Activated CD4-positive, alpha-beta T cell treated with anti-CD3 and anti-CD28 coated beads for 24 hours (primary cell): ENCODE measurements around the gene SMPX.
"Not testable (repeated sequence)": the region's sequence is repeated elsewhere in the genome, so short reads cannot be mapped to it uniquely, and the experiment has no call there.

Experiments
- DNase-seq, 2 donors: peaks; one replicate each; pipeline ENCODE4 v3.0.0-alpha.2; 2020; ENCODE audit warnings: low read depth in 2 of 2

SMPX gene

DNA sequence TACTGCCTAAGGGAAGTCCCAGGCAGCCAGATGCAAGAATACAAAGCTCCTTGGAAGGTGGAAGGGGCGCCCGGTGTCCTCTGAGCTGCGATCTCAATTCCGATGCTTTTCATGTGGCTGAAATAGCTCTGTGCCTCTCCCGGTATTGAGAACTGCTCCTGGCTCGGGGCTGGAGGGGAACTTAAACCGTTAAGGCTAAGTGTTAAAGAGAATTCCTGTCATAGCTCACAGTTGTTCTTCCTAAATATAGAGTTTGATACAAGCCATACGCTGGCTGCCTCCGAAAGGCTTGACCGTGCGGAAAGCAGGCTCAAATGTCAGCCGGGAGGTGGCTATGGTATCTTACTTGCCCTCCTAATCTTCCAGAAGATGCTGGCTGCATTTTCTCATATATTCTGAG lies at the start of gene SMPX:
Gene SMPX (minus strand): TSS at position 157 of the 400 bp plus-strand sequence. CDS start 3,826 bp downstream, outside the sequence.
- no peak for DNase-seq

DNA sequence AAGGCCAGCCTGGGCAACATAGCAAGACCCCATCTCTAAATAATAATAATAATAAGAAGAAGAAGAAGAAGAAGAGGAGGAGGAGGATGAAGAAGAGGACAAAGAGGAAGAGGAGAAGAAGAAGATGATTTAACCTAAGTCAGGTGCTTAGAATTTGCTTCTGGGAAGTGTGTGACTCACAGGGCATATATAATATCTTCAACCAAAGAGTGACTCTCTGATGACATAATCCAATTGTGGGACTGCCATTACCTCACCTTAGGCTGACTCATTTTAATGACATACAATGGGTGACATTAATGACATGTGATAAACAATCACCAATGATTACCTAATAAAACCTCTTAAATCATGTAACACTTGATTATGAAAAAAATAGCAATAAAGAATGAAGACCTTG lies 48.8 kb upstream of the SMPX start:
- DNase-seq: no peak

DNA sequence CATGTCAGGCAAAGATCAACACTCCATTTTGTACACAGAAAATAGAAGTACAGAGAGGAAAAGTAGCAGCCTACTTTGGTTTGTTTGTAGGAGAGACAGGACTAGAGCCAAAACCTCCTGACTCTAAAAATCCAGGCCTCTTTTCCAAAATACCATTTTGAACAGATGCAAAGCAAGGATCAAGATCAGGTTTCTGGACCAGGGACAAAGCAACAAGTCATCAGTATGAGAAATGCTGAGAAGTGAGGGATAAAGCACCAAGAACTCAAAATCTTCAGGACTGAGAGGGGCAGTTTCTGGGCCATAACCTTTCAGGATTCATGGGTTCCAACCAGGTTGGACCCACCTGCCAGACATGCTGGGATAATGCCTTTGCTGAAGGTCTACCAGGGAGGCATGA lies 44.9 kb upstream of the SMPX start:
- no peak for DNase-seq

DNA sequence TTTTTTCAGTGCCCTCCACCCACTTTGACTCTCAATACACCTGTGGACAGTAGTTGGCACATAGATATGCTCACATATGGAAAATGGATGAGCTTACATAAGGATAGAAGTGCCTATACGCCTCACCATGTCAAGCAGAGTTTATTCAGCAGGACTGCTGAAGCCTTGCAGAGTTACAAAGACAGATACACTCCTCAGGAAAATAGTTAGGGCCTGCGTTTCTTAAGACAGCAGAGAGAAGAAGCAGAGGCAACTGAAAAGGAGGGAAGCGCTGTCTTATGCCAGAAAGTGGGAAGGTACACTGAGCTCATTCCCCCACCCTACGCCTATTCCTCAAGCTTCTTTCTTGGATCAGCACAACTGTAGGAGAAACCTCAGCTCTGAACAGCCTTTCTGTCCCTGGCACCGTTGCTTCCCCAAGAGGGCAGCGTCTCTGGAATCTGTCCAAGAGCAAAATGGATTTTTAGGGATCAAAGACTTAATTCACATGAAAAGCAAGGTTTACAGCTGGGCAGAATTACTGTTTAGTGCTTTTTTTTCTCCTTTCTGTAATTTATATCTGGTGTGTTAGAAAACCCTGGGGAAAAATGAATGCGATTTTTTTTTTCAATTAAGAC lies 44.2 kb upstream of the SMPX start:
- no peak for DNase-seq

DNA sequence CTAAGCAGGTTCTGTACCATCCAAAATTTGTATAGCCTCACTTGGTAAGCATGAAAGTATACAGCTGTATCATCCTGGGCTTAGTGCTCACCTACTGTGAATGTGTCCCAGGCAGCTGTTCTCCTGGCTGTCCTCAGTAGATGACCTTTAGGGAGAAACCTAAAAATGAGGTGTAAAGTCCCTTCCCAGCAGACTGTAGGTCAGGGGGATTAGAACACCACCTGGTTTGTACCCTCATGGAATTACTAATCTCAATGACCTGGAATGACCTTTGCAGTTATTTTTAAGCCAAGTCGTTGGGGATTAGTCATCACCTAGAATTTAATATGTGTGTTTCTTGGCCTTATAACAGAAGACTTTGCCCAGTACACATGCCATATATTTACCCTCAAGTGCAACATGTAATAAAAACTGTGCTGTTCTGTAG lies 42.4 kb upstream of the SMPX start:
- DNase-seq: no peak

DNA sequence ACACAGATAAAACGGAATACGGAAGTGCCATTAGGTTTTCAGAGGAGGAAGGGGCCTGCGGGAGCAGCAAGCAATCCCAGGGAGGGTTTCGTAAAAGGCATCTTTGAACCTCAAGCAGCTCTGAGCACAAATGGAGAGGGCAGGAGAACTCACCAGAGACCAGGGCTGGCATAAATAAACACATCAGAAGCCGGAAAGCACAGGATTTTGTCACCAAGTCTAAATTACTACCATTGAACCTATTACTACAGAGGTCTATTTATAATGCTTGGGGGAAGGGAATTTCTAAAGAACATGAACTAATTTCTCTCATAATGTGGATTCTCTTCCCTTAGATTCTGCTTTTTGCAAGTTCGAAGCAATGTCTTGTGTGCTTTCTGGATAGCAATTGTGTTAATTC lies 41.9 kb upstream of the SMPX start:
- DNase-seq: no peak

DNA sequence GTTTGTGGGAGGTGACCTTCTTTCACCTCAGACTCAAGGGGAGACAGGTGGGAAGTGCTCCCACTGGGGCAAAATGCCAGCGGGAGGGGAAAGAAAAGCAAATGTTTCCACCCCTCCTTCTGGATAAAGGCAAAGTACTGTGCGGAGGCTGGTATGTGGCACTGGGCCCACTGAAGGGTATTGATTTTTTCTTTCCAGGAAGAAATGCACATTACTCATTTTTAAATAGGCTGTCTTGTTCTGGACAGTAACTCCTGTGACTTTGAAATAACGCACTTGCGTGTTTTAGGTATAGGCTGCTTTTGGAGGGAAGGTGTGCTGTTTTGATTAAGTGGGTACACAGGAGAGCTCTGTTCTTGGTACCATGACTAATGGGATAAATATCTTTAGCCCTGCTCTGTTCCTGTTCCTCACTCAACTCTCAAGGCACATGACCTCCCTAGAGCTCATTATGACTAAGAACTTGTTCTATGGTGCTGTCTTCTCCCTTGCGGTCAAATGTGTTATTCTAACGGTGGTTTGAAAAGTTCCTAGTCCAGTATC lies 40.8 kb upstream of the SMPX start:
- DNase-seq: no peak

DNA sequence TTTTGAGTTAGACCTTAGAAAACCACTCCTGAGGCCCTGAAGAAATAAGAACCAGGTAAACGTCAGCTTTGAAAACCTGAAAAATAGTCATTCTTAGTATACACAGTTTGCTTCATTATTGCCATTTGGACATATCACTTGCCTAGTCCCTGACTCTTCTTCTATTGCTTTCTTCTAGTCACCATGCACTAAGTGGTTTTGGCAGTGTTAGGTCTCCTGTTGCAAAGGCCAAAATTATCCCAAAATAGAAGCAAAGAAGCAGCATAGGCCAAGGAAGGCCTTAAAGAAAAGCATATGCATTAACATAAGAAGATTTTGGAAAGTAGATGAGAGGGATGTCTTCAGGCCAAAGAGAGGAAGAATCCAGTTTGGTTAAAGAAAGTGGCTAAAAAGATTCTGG lies 24.1 kb upstream of the SMPX start:
- no peak for DNase-seq

DNA sequence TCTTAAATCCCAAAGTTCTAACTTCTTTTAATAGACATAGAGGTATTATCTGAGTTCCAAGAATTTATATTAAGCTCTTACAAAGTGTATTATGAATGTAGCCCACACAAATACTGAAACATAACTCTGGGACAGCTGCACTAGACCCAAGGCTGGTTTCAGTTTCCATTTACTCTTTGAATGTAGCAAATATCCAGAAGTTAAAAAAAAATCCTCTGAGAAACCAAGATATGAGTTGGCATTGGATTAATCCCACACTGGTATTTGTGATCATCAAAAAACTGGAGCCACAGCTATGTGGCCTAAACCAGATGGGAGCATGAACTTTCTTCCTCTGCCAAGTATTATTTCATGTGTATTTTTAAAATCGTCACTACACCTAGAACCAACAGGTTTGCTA lies 23.6 kb upstream of the SMPX start:
- DNase-seq: no peak

DNA sequence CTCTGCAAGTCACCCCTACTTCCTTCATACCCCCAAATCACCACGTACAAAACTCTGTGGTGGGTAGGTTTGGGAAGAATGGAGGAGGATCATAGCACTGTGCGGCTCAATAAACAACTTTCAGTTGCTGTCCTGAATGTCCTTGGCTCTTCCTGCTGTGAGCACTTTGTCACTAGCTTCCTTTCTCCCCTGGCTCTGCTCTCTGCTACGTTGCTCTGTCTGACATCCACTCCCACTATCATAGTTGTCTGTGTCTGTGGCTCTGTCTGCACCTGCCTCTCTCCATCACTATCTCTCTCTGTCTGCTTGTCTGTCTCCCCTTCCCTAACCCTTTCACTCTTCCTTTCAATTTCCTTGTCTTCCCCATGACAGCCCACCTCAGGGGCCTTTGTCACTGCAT lies 21.2 kb upstream of the SMPX start:
- no peak for DNase-seq

DNA sequence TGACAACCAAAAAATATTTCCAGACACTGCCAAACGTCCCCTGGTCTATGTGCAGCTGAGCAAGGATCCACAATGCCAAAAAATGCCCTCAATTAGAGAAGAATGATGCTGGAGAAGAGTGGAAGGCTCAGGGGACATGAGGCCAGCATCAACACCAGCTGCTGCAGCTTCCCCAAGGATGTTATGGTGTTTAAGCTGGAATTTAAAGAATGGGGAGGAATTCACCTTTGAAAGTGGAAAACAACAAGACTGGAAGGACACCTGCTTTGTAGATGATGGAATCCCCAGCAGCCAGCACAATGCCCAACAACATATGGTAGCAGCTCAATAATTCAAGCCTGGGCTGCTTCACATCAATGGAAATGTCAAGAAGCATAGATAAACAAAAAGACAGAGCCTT lies 20.3 kb upstream of the SMPX start:
- DNase-seq: no peak

DNA sequence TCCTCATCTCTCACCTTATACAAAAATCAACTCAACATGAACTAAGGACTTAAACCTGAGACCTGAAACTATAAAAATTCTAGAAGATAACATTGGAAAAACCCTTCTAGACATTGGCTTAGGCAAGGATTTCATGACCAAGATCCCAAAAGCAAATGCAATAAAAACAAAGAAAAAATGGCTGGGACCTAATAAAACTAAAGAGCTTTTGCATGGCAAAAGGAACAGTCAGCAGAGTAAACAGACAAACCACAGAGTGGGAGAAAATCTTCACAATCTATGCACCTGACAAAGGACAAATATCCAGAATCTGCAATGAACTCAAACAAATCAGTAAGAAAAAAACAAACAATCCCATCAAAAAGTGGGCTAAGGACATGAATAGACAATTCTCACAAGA lies 17.2 kb upstream of the SMPX start:
- DNase-seq: not testable (repeated sequence)

DNA sequence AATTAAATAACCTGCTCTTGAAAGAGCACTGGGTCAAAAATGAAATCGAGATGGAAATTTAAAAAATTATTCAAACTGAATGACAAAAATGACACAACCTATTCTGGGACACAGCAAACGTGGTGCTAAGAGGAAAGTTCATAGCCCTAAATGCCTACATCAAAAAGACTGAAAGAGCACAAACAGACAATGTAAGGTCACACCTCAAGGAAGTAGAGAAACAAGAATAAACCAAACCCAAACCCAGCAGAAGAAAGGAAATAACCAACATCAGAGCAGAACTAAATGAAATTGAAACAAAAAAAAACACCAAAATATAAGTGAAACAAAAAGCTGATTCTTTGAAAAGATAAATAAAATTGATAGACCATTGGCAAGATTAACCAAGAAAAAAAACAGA lies 15.1 kb upstream of the SMPX start:
- DNase-seq: not testable (repeated sequence)

DNA sequence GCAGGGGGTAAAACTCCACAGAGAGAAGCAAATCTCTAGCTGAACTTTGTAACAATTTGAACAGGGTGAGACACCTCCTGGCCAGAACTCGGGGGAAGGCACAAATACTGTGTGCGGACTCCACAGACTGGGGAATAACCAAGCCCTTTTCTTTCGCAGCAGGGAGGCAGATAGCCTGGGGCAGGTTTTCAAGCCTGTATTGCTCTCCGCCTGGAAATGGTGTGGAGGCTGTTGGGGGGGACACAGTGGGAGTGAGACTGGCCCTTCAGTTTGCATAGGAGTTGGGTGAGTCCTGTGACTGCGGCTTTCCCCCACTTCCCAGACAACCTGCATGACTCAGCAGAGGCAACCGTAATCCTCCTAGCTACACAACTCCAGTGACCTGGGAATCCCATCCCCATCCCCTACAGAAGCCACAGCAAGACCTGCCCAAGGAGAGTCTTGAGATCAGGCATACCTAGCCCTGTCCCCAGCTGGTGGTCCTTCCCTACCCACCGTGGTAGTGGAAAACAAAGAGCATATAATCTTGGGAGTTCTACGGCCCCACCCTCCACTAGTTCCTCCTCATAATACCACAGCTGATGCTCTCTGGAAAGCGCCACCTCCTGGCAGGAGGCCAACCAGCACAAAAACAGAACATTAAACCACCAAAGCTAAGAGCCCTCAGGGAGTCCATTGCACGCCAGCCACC lies 12.9 kb upstream of the SMPX start:
- DNase-seq: no peak

DNA sequence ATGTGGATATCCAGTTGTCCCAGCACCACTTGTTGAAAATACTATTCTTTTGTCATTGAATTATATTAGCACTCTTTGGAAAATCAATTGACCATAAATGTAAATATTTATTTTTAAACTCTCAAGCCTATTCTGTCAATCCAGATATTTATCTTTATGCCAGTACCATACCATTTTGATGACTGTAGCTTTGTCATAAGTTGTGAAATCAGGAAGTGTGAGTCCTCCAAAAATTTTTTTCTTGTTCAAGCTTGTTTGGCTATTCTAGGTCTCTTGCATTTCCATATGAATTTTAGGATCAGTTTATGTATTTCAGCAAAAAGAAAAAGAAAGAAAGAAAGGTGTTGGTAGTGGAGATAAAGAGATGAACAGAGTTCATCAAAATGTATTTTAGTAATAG lies 8.2 kb upstream of the SMPX start:
- no peak for DNase-seq

DNA sequence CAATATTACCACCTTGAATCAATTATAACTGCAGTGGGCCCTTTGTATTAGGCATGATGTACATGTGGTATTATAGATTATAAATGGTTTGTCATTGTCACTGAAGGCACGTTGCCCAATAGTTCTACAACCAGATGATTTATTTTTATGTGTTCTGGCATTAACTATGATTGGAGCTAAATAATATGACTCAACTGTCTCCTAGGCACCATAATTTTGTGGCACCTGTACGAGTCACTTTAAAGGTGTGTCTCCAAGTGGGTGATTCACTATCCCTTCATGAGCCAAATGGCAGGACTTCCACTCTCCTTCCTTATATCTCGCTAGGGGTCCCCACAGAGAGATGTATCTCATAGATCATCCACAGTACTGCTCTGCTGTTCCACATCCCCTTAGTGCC lies 6.1 kb upstream of the SMPX start:
- no peak for DNase-seq

DNA sequence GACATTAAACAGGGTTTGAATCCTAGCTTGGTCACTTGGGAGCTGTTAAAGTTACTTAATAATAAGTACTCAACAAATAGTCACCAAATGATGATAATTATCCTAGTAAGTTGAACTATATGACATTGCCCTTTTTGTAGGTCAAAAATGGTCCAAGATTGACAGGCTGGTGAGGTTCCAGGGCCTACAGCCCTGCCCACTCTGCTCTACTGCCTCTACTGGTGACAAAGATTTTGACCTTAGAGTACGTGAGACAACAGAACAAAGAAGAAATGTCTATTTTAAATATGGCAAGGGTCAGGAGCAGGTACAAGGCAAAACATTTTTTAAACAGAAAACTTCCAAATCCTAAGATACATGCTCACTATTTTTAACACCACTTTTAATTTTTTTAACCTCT lies 572 bp upstream of the SMPX start:
- no peak for DNase-seq

DNA sequence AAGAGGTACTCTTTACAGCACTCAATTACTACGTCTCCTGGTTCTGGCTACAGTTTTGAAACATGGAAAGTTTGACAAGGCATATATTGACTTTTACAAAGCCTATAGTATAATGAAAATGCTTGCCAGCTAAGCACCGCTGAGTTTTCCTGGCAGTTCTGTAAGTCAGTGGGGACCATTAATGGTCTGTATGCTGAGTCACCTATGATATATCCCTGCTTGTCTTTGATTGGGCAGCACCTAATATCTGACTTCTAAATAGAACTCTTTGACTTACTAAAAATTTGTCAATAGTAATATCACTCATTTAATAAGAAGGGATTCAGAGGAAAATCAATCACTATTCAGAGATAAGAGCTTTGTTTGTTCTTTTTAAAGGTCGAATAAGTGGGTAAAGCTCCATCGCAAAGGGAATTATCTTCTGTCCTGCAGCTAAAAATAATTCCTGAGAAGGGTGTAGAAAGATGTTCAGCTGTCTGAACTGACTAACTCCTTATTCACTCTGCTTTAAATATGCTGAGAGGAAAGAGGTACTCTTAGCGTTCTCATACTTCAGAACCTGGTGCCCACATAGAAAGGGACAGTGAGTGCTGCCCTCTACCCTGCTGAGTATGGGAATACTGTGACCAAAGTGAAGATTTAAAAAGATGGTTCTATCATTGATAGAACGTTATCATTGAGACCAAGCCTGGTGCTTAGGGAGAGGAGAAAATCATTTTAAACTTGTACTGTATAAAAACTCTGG lies 959 bp downstream of the SMPX start:
- no peak for DNase-seq

DNA sequence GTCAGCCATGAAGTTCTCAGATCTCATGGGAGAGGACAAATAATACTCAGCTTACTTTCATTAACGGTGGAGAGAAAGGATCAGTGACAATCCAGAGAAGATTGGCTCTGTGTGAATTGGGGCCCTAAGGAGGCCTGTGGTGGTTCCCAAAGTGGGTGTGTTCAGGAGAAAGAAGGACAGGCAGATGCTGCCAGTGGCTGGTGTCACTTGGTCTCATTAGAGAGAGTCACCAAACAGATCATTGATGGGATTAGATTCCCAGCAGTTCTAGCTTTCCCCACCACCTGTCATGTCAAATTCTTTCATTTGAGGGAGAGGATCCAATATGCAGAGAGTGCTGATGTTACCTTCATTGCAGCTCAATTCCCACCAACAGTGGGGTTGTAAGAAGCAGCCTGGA lies 8.0 kb downstream of the SMPX start:
- DNase-seq: no peak

DNA sequence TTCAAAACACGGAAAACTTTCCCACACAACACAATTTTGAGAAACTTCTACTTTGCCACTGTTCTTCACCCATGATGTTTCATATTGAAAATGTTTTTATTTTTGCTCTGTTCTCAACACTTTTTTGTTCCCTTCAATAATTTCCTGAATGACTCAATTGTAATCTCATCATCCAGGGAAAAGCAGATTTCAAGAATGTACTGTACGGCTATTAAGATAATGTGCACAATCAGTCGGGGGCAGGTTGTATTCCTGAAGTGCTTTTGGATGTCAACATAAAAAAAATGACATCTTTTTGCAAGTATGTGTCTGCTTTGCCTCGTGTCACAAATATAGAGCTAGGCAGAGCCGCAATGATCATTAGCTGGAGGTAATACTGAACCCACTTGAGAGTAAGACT lies 9.7 kb downstream of the SMPX start:
- DNase-seq: no peak

DNA sequence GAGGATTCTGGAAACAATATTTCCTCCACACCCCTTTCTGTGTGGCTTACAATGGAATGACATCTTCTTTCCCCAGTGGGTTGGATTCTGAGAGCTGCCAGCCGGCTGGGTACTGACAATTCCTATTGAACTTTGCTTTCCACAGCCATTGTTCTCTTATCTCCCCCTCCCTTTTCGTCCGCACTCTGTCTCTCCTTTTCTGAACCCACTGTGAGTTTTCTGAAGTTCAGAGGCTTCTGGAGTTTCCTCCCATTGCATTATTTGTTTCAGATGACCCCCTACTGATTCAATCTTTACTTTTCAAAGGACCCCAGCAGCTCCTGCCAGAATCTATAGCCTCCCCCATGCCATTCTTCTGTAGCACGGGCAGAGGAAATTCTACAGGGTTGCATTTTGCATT lies 10.4 kb downstream of the SMPX start:
- DNase-seq: no peak

DNA sequence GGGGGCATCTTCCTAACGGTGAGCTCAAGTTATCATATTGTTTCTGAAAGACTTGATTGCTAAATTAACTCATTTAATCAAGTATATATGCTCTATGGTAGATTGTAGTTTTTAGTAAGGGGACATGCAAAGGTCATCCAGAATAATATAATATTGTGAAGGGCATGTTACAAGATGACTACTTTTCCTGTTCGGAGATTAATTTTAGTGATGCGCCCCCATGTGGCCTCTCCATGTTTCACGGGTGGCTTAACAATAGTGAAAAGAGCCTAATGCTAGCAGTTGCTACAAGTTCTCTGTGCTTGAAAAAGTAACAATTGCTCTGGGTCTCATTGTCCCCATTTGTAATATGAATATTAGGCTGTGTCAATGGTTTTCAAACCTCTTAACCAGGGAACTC lies 12.2 kb downstream of the SMPX start:
- DNase-seq: peak; percentile 16 to 23

DNA sequence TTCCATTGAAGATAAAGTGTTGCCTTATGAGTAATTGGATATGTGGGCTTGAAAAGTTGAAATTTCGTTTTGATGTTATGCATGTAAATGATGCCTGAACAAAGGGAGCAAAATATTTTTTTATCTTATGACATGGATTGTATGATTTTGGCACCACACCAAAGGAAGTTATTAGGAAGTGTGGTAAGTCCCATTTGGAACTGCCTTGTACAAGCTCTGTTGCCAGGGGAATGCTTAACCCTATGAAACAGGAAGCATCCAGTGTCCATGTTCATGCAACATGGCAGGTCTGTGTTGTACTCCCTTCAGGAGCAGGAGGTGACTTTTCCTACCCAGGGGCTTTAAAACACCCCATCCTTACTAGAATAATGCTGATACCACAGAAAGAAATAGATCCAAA lies 13.2 kb downstream of the SMPX start:
- DNase-seq: no peak
